GM21528 (cell line): Measurements from ENCODE around the gene IBSP.
A peak's percentile ranks its signal among the peaks of the same experiment; 100 is the strongest.

Experiments
- ATAC-seq: cut with Tn5 transposase; IDR thresholded peaks from one replicate; pipeline ENCODE4 v1.9.1; 2021; ENCODE audit warnings: mild to moderate bottlenecking, moderate library complexity; ENCODE audit not compliant: unreplicated experiment, low FRiP score

IBSP gene

GRCh38 chr4:87835743-87836142, 36.4 kb downstream of the IBSP start:
- no peak for ATAC-seq

- no peak for ATAC-seq
These were observed 38.9 kb downstream of the IBSP start for GRCh38 chr4:87838205-87838604.

- ATAC-seq, result no peak
These were observed 39.7 kb downstream of the IBSP start for GRCh38 chr4:87838890-87839591.

GRCh38 chr4:87839592-87839946, 40.2 kb downstream of the IBSP start:
- no peak for ATAC-seq

- no peak for ATAC-seq
These were observed 40.8 kb downstream of the IBSP start for GRCh38 chr4:87840149-87840548.

GRCh38 chr4:87843936-87844335, 44.6 kb downstream of the IBSP start:
- ATAC-seq, result no peak

- ATAC-seq, result no peak
These were observed 45.1 kb downstream of the IBSP start for GRCh38 chr4:87844452-87844851.

GRCh38 chr4:87846226-87846625, 46.9 kb downstream of the IBSP start:
- no peak for ATAC-seq

GRCh38 chr4:87848622-87849351, 49.4 kb downstream of the IBSP start:
- ATAC-seq, result peak; percentile 83

GRCh38 chr4:87849612-87850011, 50.3 kb downstream of the IBSP start:
- ATAC-seq, result no peak

GRCh38 chr4:87851332-87851731, 52.0 kb downstream of the IBSP start:
- no peak for ATAC-seq

- ATAC-seq, result no peak
These were observed 52.6 kb downstream of the IBSP start for GRCh38 chr4:87851953-87852352.

GRCh38 chr4:87853108-87853507, 53.8 kb downstream of the IBSP start:
- no peak for ATAC-seq

GRCh38 chr4:87853891-87854290, 54.5 kb downstream of the IBSP start:
- ATAC-seq, result no peak

- ATAC-seq, result no peak
These were observed 56.2 kb downstream of the IBSP start for GRCh38 chr4:87855559-87855958.

GRCh38 chr4:87856816-87857215, 57.5 kb downstream of the IBSP start:
- ATAC-seq, result no peak

GRCh38 chr4:87857789-87858188, 58.4 kb downstream of the IBSP start:
- ATAC-seq, result no peak
